Measurements from ENCODE around the gene ISL2. TPM values are rescaled to one million over a fixed set of nuclear protein-coding genes. Genes with fewer than 3 reads are reported as not detected.

ISL2 gene
- polyA plus RNA-seq, 2 of the 4 experiments (the other 2 are of a cell fraction): 2.6 to 3.2 TPM

DNA sequence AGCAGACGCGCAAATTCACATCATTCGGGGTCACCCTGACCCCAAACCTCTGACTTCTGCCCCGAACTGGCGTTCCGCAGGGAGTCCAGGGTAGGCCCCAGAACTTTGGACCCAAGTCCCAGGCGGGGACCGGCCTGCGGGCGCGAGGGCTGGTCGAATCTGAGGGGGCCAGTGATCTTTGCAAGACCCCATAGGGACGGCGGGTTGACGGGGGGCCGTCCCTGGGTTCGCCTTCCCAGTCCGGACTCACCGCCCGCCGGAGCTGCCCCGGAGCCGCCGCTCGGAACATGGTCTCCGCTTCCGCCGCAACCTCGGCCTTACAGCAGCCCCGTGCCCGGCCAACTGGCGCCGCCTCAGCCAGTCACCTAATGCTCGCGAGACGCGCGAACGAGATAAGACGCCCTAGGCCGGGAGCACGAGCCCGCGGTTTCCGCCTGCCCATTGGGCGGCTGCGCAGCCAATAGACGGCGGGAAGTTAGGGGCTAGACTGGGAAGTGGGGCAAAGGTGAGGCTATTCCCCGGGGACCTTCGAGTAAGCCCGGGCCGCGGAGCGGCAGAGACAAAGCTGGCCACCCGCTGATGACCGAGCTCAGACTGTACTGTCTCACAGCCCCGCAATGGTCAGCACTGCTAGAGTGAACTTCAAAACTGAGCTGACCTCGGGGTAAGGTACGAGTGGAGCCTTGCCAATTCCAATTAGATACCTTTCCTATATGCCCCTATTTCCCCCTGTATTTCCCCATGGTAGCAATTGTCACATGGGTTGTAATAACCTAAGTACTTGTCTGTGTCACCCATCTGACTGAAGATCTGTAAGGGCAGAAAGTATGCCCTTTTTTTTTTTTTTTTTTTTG is 25.2 kb upstream of the ISL2 start, which contains the start of gene ETFA (continued):
- TF ChIP-seq, protein P1, sequence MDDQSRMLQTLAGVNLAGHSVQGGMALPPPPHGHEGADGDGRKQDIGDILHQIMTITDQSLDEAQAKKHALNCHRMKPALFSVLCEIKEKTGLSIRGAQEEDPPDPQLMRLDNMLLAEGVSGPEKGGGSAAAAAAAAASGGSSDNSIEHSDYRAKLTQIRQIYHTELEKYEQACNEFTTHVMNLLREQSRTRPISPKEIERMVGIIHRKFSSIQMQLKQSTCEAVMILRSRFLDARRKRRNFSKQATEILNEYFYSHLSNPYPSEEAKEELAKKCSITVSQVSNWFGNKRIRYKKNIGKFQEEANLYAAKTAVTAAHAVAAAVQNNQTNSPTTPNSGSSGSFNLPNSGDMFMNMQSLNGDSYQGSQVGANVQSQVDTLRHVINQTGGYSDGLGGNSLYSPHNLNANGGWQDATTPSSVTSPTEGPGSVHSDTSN (IDR thresholded peaks at IDR 0.05): no peak
- TF ChIP-seq EHF (CRISPR knock-in tag; IDR thresholded peaks at IDR 0.05) (no peak), EHMT2 (IDR thresholded peaks at IDR 0.05; ENCODE audit: low read depth) (no peak), ZFP36 (IDR thresholded peaks at IDR 0.05; ENCODE audit: borderline replicate concordance, partially characterized antibody) (no peak), RARB (CRISPR knock-in tag; IDR thresholded peaks at IDR 0.05) (0 out of 2 replicates have a peak, but pooled peaks have one; percentile 61), KDM5A (IDR thresholded peaks at IDR 0.05) (0 out of 2 replicates have a peak, but pooled peaks have one; percentile 35), FOSL2 (IDR thresholded peaks at IDR 0.05) (no peak), FOSL2 (CRISPR knock-in tag; IDR thresholded peaks at IDR 0.05) (peak; percentile 3; the same call in 1 of the 2 replicates), PHF8 (IDR thresholded peaks at IDR 0.05; ENCODE audit: borderline replicate concordance, low read depth) (peak; percentile 99), GATA3 (IDR thresholded peaks at IDR 0.05; ENCODE audit: borderline replicate concordance) (peak; percentile 66), TFCP2L1 (CRISPR knock-in tag; IDR thresholded peaks at IDR 0.05) (peak; percentile 74), SMC3 (IDR thresholded peaks at IDR 0.05) (no peak), EP300 (IDR thresholded peaks at IDR 0.05) (no peak), NFE2L2 (conservative IDR thresholded peaks at IDR 0.05; ENCODE audit: low read length) (no peak), MAFK (IDR thresholded peaks at IDR 0.05; ENCODE audit: partially characterized antibody) (no peak), HOXA7 (CRISPR knock-in tag; IDR thresholded peaks at IDR 0.05) (no peak; the same call in 1 of the 2 replicates), TP53 (CRISPR knock-in tag; IDR thresholded peaks at IDR 0.05) (peak; percentile 28; the same call in 1 of the 2 replicates), RFX5 (IDR thresholded peaks at IDR 0.05) (peak; percentile 52; the same call in 1 of the 2 replicates), FOXS1 (CRISPR knock-in tag; IDR thresholded peaks at IDR 0.05) (0 out of 2 replicates have a peak, but pooled peaks have one; percentile 55), MAZ (IDR thresholded peaks at IDR 0.05; ENCODE audit: borderline replicate concordance, low read depth, low read length) (no peak), ESRRA (IDR thresholded peaks at IDR 0.05; ENCODE audit: borderline replicate concordance, low read length) (0 out of 2 replicates have a peak, but pooled peaks have one; percentile 2), JUNB (IDR thresholded peaks at IDR 0.05) (no peak), ZNF302 (CRISPR knock-in tag; IDR thresholded peaks at IDR 0.05) (0 out of 2 replicates have a peak, but pooled peaks have one; percentile 39), BHLHE40 (IDR thresholded peaks at IDR 0.05; ENCODE audit: low read depth, low read length) (0 out of 2 replicates have a peak, but pooled peaks have one; percentile 19), NR3C1 (IDR thresholded peaks at IDR 0.05) (no peak), SREBF2 (IDR thresholded peaks at IDR 0.05) (no peak), HOXB13 (CRISPR knock-in tag; IDR thresholded peaks at IDR 0.05; ENCODE audit: low read depth) (peak; percentile 77), KDM1A (IDR thresholded peaks at IDR 0.05; ENCODE audit: low read depth) (no peak), ZSCAN20 (CRISPR knock-in tag; IDR thresholded peaks at IDR 0.05) (no peak; the same call in 1 of the 2 replicates)
- TF ChIP-seq, protein P2, sequence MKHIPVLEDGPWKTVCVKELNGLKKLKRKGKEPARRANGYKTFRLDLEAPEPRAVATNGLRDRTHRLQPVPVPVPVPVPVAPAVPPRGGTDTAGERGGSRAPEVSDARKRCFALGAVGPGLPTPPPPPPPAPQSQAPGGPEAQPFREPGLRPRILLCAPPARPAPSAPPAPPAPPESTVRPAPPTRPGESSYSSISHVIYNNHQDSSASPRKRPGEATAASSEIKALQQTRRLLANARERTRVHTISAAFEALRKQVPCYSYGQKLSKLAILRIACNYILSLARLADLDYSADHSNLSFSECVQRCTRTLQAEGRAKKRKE (CRISPR knock-in tag; IDR thresholded peaks at IDR 0.05; ENCODE audit: low read depth): peak; percentile 38; the same call in 1 of the 2 replicates
- TF ChIP-seq, protein P3, sequence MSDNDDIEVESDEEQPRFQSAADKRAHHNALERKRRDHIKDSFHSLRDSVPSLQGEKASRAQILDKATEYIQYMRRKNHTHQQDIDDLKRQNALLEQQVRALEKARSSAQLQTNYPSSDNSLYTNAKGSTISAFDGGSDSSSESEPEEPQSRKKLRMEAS (IDR thresholded peaks at IDR 0.05): peak; percentile 97
- TF ChIP-seq, protein P4, sequence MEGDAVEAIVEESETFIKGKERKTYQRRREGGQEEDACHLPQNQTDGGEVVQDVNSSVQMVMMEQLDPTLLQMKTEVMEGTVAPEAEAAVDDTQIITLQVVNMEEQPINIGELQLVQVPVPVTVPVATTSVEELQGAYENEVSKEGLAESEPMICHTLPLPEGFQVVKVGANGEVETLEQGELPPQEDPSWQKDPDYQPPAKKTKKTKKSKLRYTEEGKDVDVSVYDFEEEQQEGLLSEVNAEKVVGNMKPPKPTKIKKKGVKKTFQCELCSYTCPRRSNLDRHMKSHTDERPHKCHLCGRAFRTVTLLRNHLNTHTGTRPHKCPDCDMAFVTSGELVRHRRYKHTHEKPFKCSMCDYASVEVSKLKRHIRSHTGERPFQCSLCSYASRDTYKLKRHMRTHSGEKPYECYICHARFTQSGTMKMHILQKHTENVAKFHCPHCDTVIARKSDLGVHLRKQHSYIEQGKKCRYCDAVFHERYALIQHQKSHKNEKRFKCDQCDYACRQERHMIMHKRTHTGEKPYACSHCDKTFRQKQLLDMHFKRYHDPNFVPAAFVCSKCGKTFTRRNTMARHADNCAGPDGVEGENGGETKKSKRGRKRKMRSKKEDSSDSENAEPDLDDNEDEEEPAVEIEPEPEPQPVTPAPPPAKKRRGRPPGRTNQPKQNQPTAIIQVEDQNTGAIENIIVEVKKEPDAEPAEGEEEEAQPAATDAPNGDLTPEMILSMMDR (IDR thresholded peaks at IDR 0.05): no peak
- TF ChIP-seq, protein P5, sequence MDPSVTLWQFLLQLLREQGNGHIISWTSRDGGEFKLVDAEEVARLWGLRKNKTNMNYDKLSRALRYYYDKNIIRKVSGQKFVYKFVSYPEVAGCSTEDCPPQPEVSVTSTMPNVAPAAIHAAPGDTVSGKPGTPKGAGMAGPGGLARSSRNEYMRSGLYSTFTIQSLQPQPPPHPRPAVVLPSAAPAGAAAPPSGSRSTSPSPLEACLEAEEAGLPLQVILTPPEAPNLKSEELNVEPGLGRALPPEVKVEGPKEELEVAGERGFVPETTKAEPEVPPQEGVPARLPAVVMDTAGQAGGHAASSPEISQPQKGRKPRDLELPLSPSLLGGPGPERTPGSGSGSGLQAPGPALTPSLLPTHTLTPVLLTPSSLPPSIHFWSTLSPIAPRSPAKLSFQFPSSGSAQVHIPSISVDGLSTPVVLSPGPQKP (IDR thresholded peaks at IDR 0.05; ENCODE audit: low read depth, low read length): no peak
- TF ChIP-seq, protein P6, sequence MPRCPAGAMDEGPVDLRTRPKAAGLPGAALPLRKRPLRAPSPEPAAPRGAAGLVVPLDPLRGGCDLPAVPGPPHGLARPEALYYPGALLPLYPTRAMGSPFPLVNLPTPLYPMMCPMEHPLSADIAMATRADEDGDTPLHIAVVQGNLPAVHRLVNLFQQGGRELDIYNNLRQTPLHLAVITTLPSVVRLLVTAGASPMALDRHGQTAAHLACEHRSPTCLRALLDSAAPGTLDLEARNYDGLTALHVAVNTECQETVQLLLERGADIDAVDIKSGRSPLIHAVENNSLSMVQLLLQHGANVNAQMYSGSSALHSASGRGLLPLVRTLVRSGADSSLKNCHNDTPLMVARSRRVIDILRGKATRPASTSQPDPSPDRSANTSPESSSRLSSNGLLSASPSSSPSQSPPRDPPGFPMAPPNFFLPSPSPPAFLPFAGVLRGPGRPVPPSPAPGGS (IDR thresholded peaks at IDR 0.05): peak; percentile 89
- TF ChIP-seq, protein P7, sequence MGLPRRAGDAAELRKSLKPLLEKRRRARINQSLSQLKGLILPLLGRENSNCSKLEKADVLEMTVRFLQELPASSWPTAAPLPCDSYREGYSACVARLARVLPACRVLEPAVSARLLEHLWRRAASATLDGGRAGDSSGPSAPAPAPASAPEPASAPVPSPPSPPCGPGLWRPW (IDR thresholded peaks at IDR 0.05): no peak
- TF ChIP-seq, protein P8, sequence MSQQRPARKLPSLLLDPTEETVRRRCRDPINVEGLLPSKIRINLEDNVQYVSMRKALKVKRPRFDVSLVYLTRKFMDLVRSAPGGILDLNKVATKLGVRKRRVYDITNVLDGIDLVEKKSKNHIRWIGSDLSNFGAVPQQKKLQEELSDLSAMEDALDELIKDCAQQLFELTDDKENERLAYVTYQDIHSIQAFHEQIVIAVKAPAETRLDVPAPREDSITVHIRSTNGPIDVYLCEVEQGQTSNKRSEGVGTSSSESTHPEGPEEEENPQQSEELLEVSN (IDR thresholded peaks at IDR 0.05; ENCODE audit: borderline replicate concordance, low read depth): peak; percentile 90
